ENCODE results near the gene DBF4B. TPM values are rescaled to one million over a fixed set of nuclear protein-coding genes. Genes with fewer than 3 reads are reported as not detected.
"Not testable (repeated sequence)": the region's sequence is repeated elsewhere in the genome, so short reads cannot be mapped to it uniquely, and the experiment has no call there.

Gene DBF4B
- total and polyA plus RNA-seq, 8 donors: 1.0 to 5.5 (median 2.8) TPM

DNA sequence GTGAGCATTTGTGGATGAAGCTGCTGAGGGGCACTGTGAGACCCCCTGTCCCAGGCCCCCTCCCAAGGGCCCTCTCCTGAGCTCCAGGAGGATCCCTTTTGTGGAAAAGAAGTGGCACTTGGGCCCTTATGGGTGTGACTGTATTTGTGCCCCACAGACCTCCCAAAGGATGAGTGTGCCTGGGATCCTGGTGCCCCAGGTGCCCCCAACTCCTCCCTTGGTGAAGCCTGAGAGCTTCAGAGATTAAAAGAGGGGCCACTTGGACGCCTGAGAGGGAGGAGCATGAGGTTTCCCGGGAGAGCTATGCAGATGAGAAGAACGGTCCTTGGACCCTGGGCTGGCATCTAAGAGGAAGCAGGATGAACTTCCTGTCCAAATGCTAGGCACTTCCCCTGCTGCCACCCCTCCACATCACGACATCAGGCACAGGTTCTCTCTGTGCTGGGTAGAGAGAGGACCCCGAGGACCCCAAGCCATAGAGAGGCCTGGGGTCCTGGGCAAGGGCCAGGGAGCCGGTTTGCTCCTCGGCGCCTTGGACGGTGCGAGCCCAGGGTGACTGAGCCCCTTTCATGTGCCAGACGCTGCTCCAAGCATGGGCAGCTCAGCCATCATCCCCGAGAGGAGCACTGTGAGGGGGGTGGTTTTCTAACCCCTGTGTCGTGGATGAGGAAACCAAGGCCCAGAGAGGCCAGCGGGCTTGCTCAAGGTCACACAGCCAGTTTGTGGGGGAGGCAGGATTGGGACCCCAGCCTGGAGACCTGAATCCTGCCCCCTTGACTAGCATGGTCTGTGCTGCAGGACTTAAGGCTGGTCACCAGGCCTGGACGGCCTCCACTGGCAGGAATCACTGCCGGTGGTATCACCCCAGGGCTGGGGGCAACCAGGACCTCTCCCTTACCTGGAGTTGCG lies 44.7 kb downstream of the DBF4B start:
- Histone ChIP-seq H3K27ac (no peak overlapping the region), H3K4me3 (no peak overlapping the region), H3K4me1 (no peaks in the 10 kb centered on the region), H3K9me3 (no peaks in the 10 kb centered on the region), H3K27me3 (no peaks in the 10 kb centered on the region), H3K36me3 (no peaks in the 10 kb centered on the region)
- DNase-seq: no peak
- ATAC-seq: no peak
- TF ChIP-seq, protein P1, sequence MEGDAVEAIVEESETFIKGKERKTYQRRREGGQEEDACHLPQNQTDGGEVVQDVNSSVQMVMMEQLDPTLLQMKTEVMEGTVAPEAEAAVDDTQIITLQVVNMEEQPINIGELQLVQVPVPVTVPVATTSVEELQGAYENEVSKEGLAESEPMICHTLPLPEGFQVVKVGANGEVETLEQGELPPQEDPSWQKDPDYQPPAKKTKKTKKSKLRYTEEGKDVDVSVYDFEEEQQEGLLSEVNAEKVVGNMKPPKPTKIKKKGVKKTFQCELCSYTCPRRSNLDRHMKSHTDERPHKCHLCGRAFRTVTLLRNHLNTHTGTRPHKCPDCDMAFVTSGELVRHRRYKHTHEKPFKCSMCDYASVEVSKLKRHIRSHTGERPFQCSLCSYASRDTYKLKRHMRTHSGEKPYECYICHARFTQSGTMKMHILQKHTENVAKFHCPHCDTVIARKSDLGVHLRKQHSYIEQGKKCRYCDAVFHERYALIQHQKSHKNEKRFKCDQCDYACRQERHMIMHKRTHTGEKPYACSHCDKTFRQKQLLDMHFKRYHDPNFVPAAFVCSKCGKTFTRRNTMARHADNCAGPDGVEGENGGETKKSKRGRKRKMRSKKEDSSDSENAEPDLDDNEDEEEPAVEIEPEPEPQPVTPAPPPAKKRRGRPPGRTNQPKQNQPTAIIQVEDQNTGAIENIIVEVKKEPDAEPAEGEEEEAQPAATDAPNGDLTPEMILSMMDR (IDR thresholded peaks at IDR 0.05): no peak
- intact Hi-C loops (cut with DNase I): no loop called here
- no peak for FAIRE-seq
- WGBS, 2 donors: 74% methylated on average over 17 of the region's 17 CpGs

DNA sequence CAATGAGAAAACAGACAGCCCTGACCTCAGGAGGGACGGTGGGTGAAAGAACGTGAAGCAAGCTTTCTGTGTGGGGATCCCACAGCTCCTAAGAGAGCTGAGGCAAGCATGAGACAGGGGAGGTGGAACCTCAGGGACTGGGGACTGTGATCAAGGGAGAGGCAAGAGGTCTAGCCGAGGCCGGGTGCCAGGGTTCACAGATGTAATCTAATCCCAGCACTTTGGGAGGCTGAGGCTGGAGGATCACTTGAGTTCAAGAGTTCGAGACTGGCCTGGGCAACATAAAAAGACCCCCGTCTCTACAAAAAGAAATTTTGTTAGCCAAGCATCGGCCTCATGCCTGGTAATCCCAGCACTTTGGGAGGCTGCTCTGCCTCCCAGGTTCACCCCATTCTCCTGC lies 45.8 kb downstream of the DBF4B start:
- WGBS, 2 donors: 65 to 72% methylated on average over 7 of the region's 7 CpGs
- Histone ChIP-seq H3K27ac (no peak overlapping the region), H3K27me3 (peaks cover 0 to under 1% (median 0%) of the 10 kb centered on the region in 4 donors), H3K4me1 (no peaks in the 10 kb centered on the region), H3K36me3 (no peaks in the 10 kb centered on the region), H3K9me3 (no peaks in the 10 kb centered on the region), H3K4me3 (no peak overlapping the region)
- DNase-seq (no peak), ATAC-seq (no peak), FAIRE-seq (no peak)
- intact Hi-C loops (cut with DNase I): no loop called here
- TF ChIP-seq, protein P1 (IDR thresholded peaks at IDR 0.05): no peak

GRCh38 chr17:44755180-44755579 lies 46.7 kb downstream of the DBF4B start:
- intact Hi-C loops (cut with DNase I); H3K27me3 ChIP-seq; DNase-seq; ATAC-seq; FAIRE-seq; H3K9me3 ChIP-seq; H3K36me3 ChIP-seq; H3K4me1 ChIP-seq; H3K4me3 ChIP-seq; H3K27ac ChIP-seq: not testable (repeated sequence)
- 79 to 94% methylated on average over 5 of the region's 5 CpGs for WGBS, 2 donors

GRCh38 chr17:44757045-44757917 lies 48.8 kb downstream of the DBF4B start:
- DNase-seq: no peak
- Histone ChIP-seq H3K4me3 (no peak overlapping the region), H3K27me3 (peaks cover 0 to 8% (median 0%) of the 10 kb centered on the region in 4 donors), H3K4me1 (no peaks in the 10 kb centered on the region), H3K27ac (no peak overlapping the region), H3K36me3 (no peaks in the 10 kb centered on the region), H3K9me3 (no peaks in the 10 kb centered on the region)
- intact Hi-C loops (cut with DNase I): no loop called here
- no peak for ATAC-seq
- TF ChIP-seq, protein P1 (IDR thresholded peaks at IDR 0.05): no peak
- no peak for FAIRE-seq
- 75 to 82% methylated on average over 9 to 10 of the region's 10 CpGs for WGBS, 2 donors

DNA sequence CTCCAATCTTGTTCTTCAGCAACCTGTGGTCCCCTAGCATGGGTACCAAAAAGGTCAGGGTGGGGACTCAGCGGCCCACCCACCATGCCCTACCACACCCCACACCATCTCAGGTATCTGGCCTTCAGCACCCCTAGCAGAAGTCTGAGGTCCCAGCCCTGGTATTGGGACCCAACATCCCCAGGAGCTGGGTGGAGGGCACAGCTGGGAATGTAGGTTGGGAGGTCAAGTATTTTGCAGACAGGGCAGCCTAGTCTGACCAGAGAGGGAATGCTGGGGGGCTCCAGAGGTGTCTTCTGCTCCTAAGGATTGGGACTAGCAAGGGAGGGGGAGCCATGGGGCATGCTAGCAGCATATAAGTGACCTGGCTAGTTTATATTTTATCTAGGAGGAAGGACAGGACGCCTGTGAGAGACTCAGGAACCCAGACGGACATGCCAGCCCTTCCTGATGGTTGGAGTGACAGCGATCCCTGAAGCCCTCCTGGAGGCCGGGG lies 49.5 kb downstream of the DBF4B start:
- no peak overlapping the region for H3K27ac ChIP-seq
- no peaks in the 10 kb centered on the region for H3K36me3 ChIP-seq
- H3K9me3 ChIP-seq: no peaks in the 10 kb centered on the region
- no peak overlapping the region for H3K4me3 ChIP-seq
- intact Hi-C loops (cut with DNase I): no loop called here
- peaks cover 0 to 8% (median 0%) of the 10 kb centered on the region in 4 donors for H3K27me3 ChIP-seq
- DNase-seq (no peak), ATAC-seq (no peak), FAIRE-seq (no peak)
- H3K4me1 ChIP-seq: no peaks in the 10 kb centered on the region
- 36 to 41% methylated on average over 5 of the region's 5 CpGs for WGBS, 2 donors
- TF ChIP-seq, protein P1 (IDR thresholded peaks at IDR 0.05): no peak

All from pancreas (tissue), 10 donors.